ENCODE data around the gene PSMD10. TPM values are rescaled to one million over a fixed set of nuclear protein-coding genes. Genes with fewer than 3 reads are reported as not detected.

The PSMD10 gene
- total and polyA plus RNA-seq, 2 of the 8 experiments (the other 6 are each of a cell fraction or from before 2014, with no cell fraction given) = 49.9 to 79.9 TPM

GRCh38 chrX:108036298-108036973 is 54.9 kb downstream of the PSMD10 start (continued):
- TF ChIP-seq CHD7 (IDR thresholded peaks at IDR 0.05; ENCODE audit: insufficient replicate concordance, low read length) (no peak), EZH2 (IDR thresholded peaks at IDR 0.05; ENCODE audit: low read depth, low read length, severe bottlenecking) (no peak), POLR2A (IDR thresholded peaks at IDR 0.05; ENCODE audit: control extremely low read depth in 1 of 2, low read depth in 2 of 2, low read length in 2 of 2) (no peak), BCL11A (IDR thresholded peaks at IDR 0.05; ENCODE audit: low read depth in 2 of 2, low read length in 2 of 2) (no peak), EGR1 (IDR thresholded peaks at IDR 0.05; ENCODE audit: borderline replicate concordance, low read depth, low read length) (no peak), SUZ12 (IDR thresholded peaks at IDR 0.05; ENCODE audit: low read length) (no peak), CTCF (IDR thresholded peaks at IDR 0.05; ENCODE audit: control extremely low read depth in 1 of 3, insufficient read depth in 1 of 3, low read depth in 1 of 3, low read length in 3 of 3) (no peak)
